ENCODE results near the gene POLN. TPM values are rescaled to one million over a fixed set of nuclear protein-coding genes. Genes with fewer than 3 reads are reported as not detected.

Gene POLN
- total and polyA plus RNA-seq, 2 experiments from 2014 or later, result 1.8 to 4.0 TPM

DNA sequence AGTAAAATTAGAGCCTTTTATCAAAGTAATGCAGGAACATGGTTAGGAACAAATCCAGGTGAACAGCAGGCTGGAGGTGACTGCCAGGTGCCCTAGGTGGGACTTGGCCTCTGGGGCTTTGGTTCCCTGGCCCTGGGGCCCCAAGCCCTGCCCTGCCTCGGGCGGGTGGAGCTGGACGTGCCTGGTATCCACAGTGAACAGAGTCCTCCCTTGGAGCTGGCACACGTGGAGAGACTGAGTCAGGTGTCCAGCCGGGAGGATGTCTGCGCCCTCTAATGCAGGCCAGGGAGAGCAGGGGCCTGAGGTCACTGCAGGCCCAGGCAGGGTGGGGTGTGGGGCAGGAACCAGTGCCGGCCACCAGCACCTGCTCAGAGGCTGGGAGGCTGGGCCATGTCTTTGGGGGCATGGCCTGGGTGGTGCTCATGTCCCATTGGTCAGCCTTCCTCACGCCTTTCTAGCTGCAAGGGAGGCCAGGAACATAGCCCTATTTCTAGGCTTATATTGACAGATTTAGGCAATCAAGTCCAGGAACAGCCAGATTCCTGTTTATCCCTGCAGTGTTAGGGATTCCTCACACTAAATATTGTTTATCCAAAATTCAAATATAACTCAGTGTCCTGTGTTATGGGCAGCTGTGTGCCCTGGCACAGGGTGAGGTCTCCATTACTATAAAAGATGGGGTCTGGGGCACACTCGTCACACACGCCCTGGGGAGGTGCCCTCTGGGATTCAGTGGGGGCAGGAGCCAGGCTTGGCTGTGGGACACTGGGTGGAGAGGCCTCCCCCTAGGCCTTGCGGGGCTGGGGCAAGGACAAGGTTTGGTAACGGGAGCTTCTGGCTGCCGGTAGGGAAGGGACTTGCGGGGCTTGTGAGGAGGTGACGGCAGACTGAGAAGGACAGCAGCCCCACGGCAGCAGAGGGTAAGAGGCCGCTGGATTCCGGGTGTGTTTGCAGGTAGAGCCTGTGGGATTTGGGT lies 197.1 kb downstream of the POLN start:
- no peak overlapping the region for H3K4me3 Mint-ChIP-seq
- ATAC-seq, result no peak
- Histone ChIP-seq H3K4me2 (no peak overlapping the region), H3K9me2 (ENCODE audit: insufficient read depth) (no peaks in the 10 kb centered on the region), H3K79me2 (replicated peaks; ENCODE audit: insufficient read depth) (no peaks in the 10 kb centered on the region), H3K36me3 (ENCODE audit: insufficient read depth) (no peaks in the 10 kb centered on the region; the same call in 1 of the 2 replicates), H3K4me3 (no peak overlapping the region), H4K20me1 (replicated peaks; ENCODE audit: insufficient read depth) (no peaks in the 10 kb centered on the region; the same call in 1 of the 2 replicates), H3F3A (replicated peaks; ENCODE audit: low read depth) (no peaks in the 10 kb centered on the region), H3K4me1 (ENCODE audit: insufficient read depth) (no peaks in the 10 kb centered on the region), H3K27me3 (ENCODE audit: insufficient read depth) (peaks cover 68% of the 10 kb centered on the region), H2AFZ (no peak overlapping the region), H3K27ac (ENCODE audit: low read depth) (no peak overlapping the region)
- no peak overlapping the region for H3K27ac Mint-ChIP-seq
- peaks cover under 1% of the 10 kb centered on the region; the same call in 1 of the 3 replicates for H3K36me3 Mint-ChIP-seq (ENCODE audit: low read depth)
- peaks cover under 1% of the 10 kb centered on the region; the same call in 1 of the 3 replicates for H3K4me1 Mint-ChIP-seq
- peaks cover 15% of the 10 kb centered on the region for H3K27me3 Mint-ChIP-seq (ENCODE audit: insufficient read depth, low read depth, poor library complexity)
- no peak for DNase-seq (ENCODE audit: low spot score)
- TF ChIP-seq NANOG (IDR thresholded peaks at IDR 0.05; ENCODE audit: borderline replicate concordance) (no peak), CREB1 (CRISPR knock-in tag; IDR thresholded peaks at IDR 0.05; ENCODE audit: low read depth) (no peak), STAT1 (IDR thresholded peaks at IDR 0.05; ENCODE audit: unreplicated experiment) (no peak), ZNF331 (CRISPR knock-in tag; IDR thresholded peaks at IDR 0.05; ENCODE audit: low read depth) (no peak), EZH2phosphoT487 (IDR thresholded peaks at IDR 0.05; ENCODE audit: unreplicated experiment) (no peak), EZH2 (IDR thresholded peaks at IDR 0.05; ENCODE audit: low read depth, unreplicated experiment) (no peak), JUNB (IDR thresholded peaks at IDR 0.05; ENCODE audit: unreplicated experiment) (no peak)
- TF ChIP-seq, protein P1, sequence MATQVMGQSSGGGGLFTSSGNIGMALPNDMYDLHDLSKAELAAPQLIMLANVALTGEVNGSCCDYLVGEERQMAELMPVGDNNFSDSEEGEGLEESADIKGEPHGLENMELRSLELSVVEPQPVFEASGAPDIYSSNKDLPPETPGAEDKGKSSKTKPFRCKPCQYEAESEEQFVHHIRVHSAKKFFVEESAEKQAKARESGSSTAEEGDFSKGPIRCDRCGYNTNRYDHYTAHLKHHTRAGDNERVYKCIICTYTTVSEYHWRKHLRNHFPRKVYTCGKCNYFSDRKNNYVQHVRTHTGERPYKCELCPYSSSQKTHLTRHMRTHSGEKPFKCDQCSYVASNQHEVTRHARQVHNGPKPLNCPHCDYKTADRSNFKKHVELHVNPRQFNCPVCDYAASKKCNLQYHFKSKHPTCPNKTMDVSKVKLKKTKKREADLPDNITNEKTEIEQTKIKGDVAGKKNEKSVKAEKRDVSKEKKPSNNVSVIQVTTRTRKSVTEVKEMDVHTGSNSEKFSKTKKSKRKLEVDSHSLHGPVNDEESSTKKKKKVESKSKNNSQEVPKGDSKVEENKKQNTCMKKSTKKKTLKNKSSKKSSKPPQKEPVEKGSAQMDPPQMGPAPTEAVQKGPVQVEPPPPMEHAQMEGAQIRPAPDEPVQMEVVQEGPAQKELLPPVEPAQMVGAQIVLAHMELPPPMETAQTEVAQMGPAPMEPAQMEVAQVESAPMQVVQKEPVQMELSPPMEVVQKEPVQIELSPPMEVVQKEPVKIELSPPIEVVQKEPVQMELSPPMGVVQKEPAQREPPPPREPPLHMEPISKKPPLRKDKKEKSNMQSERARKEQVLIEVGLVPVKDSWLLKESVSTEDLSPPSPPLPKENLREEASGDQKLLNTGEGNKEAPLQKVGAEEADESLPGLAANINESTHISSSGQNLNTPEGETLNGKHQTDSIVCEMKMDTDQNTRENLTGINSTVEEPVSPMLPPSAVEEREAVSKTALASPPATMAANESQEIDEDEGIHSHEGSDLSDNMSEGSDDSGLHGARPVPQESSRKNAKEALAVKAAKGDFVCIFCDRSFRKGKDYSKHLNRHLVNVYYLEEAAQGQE (IDR thresholded peaks at IDR 0.05; ENCODE audit: unreplicated experiment), result no peak
- TF ChIP-seq, protein P2, sequence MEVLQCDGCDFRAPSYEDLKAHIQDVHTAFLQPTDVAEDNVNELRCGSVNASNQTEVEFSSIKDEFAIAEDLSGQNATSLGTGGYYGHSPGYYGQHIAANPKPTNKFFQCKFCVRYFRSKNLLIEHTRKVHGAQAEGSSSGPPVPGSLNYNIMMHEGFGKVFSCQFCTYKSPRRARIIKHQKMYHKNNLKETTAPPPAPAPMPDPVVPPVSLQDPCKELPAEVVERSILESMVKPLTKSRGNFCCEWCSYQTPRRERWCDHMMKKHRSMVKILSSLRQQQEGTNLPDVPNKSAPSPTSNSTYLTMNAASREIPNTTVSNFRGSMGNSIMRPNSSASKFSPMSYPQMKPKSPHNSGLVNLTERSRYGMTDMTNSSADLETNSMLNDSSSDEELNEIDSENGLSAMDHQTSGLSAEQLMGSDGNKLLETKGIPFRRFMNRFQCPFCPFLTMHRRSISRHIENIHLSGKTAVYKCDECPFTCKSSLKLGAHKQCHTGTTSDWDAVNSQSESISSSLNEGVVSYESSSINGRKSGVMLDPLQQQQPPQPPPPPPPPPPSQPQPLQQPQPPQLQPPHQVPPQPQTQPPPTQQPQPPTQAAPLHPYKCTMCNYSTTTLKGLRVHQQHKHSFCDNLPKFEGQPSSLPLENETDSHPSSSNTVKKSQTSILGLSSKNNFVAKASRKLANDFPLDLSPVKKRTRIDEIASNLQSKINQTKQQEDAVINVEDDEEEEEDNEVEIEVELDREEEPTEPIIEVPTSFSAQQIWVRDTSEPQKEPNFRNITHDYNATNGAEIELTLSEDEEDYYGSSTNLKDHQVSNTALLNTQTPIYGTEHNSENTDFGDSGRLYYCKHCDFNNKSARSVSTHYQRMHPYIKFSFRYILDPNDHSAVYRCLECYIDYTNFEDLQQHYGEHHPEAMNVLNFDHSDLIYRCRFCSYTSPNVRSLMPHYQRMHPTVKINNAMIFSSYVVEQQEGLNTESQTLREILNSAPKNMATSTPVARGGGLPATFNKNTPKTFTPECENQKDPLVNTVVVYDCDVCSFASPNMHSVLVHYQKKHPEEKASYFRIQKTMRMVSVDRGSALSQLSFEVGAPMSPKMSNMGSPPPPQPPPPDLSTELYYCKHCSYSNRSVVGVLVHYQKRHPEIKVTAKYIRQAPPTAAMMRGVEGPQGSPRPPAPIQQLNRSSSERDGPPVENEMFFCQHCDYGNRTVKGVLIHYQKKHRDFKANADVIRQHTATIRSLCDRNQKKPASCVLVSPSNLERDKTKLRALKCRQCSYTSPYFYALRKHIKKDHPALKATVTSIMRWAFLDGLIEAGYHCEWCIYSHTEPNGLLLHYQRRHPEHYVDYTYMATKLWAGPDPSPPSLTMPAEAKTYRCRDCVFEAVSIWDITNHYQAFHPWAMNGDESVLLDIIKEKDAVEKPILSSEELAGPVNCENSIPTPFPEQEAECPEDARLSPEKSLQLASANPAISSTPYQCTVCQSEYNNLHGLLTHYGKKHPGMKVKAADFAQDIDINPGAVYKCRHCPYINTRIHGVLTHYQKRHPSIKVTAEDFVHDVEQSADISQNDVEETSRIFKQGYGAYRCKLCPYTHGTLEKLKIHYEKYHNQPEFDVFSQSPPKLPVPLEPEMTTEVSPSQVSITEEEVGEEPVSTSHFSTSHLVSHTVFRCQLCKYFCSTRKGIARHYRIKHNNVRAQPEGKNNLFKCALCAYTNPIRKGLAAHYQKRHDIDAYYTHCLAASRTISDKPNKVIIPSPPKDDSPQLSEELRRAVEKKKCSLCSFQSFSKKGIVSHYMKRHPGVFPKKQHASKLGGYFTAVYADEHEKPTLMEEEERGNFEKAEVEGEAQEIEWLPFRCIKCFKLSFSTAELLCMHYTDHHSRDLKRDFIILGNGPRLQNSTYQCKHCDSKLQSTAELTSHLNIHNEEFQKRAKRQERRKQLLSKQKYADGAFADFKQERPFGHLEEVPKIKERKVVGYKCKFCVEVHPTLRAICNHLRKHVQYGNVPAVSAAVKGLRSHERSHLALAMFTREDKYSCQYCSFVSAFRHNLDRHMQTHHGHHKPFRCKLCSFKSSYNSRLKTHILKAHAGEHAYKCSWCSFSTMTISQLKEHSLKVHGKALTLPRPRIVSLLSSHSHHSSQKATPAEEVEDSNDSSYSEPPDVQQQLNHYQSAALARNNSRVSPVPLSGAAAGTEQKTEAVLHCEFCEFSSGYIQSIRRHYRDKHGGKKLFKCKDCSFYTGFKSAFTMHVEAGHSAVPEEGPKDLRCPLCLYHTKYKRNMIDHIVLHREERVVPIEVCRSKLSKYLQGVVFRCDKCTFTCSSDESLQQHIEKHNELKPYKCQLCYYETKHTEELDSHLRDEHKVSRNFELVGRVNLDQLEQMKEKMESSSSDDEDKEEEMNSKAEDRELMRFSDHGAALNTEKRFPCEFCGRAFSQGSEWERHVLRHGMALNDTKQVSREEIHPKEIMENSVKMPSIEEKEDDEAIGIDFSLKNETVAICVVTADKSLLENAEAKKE (CRISPR knock-in tag; IDR thresholded peaks at IDR 0.05), result no peak
- TF ChIP-seq, protein P3, sequence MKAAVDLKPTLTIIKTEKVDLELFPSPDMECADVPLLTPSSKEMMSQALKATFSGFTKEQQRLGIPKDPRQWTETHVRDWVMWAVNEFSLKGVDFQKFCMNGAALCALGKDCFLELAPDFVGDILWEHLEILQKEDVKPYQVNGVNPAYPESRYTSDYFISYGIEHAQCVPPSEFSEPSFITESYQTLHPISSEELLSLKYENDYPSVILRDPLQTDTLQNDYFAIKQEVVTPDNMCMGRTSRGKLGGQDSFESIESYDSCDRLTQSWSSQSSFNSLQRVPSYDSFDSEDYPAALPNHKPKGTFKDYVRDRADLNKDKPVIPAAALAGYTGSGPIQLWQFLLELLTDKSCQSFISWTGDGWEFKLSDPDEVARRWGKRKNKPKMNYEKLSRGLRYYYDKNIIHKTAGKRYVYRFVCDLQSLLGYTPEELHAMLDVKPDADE (IDR thresholded peaks at IDR 0.05), result no peak
- H3K9me3 Mint-ChIP-seq, result peaks cover 1% of the 10 kb centered on the region; the same call in 2 of the 3 replicates
